Endothelial cell of umbilical vein (primary cell): ENCODE data around the gene ADAMTS14. TPM values are rescaled to one million over a fixed set of nuclear protein-coding genes. Genes with fewer than 3 reads are reported as not detected.

Source experiments
- BruUV-seq: library from RNA; stranded (reverse); fragments of 400-500 nt; replicated peaks from 2 replicates; lab custom pipeline; 2021; lab: Mats Ljungman, UMichigan
- CTCF ChIA-PET: fragments of 300-600, 350-600 bp; sonication (Branson Sonifier 250); formaldehyde crosslinking; loops from one replicate; lab custom pipeline; 2021; ENCODE audit warnings: antibody characterized with exemption, inconsistent platforms; lab: Charles Lee
- POLR2A ChIA-PET: fragments of 300-600, 350-600 bp; sonication (Branson Sonifier 250); formaldehyde crosslinking; loops from one replicate; lab custom pipeline; 2021; ENCODE audit warnings: antibody characterized with exemption, inconsistent platforms; lab: Charles Lee
- DNase-seq: peaks from one replicate; pipeline ENCODE4 v3.0.0-alpha.2; 2011; ENCODE audit warnings: low read depth, low spot score
- FAIRE-seq: peaks from 2 replicates; lab custom pipeline; 2011; peaks lifted over from hg19 to GRCh38; lab: Jason Lieb, UNC
- H2AFZ ChIP-seq: 2 replicates; pipeline ENCODE4 v1.6.0; 2012; ENCODE audit warnings: low read depth, low read length, control low read depth, inconsistent platforms
- H3K27ac ChIP-seq: 2 replicates; pipeline ENCODE4 v1.5.1; 2011; ENCODE audit warnings: low read depth, mild to moderate bottlenecking, control low read depth, low read length, moderate library complexity; ENCODE audit not compliant: insufficient read depth
- H3K27me3 ChIP-seq, 2 experiments: 2 replicates each; pipeline versions ENCODE4 v1.6.0 to v1.6.1; 2011; ENCODE audit warnings: low read length in 2 of 2, mixed read lengths in 1 of 2; ENCODE audit not compliant: control insufficient read depth in 2 of 2, insufficient read depth in 2 of 2
- H3K36me3 ChIP-seq, 2 experiments: 2 replicates in 1 of 2; 3 replicates in 1 of 2; pipeline ENCODE4 v1.5.1; 2011; ENCODE audit warnings: low read length in 2 of 2, mild to moderate bottlenecking in 1 of 2, moderate library complexity in 1 of 2; ENCODE audit not compliant: control insufficient read depth in 2 of 2, insufficient read depth in 2 of 2; ENCODE audit errors: extremely low read depth in 1 of 2
- H3K4me1 ChIP-seq: 3 replicates; pipeline ENCODE4 v1.5.1; 2011; ENCODE audit warnings: mild to moderate bottlenecking, low read length; ENCODE audit not compliant: control insufficient read depth, insufficient read depth; ENCODE audit errors: extremely low read depth
- H3K4me2 ChIP-seq: 2 replicates; pipeline ENCODE4 v1.6.1; 2011; ENCODE audit warnings: low read length, control low read depth, mixed read lengths; ENCODE audit not compliant: insufficient read depth
- H3K4me3 ChIP-seq, 3 experiments: fragments of 200-600 bp in 1 of 3; sonication (generic), shearing (Covaris generic) in 1 of 3; replicated peaks in 1 of 3; 2 replicates each; pipeline ENCODE4 v1.5.1; 2011 to 2016; ENCODE audit warnings: control low read depth in 3 of 3, low read length in 3 of 3, mild to moderate bottlenecking in 2 of 3, inconsistent platforms in 1 of 3, low read depth in 1 of 3, moderate library complexity in 1 of 3; ENCODE audit not compliant: insufficient read depth in 1 of 3
- H3K79me2 ChIP-seq: 2 replicates; pipeline ENCODE4 v1.6.0; 2012; ENCODE audit warnings: low read length, inconsistent platforms; ENCODE audit not compliant: control insufficient read depth, insufficient read depth
- H3K9ac ChIP-seq: replicated peaks from 2 replicates; pipeline ENCODE3; 2011; ENCODE audit warnings: low read length, control low read depth; ENCODE audit not compliant: insufficient read depth; ENCODE audit errors: extremely low read depth
- H3K9me1 ChIP-seq: replicated peaks from 3 replicates; pipeline ENCODE4 v1.6.0; 2011; ENCODE audit warnings: mild to moderate bottlenecking, low read length; ENCODE audit not compliant: control insufficient read depth, insufficient read depth; ENCODE audit errors: extremely low read depth
- H3K9me3 ChIP-seq: replicated peaks from 2 replicates; pipeline ENCODE4 v1.5.1; 2012; ENCODE audit warnings: low read length, inconsistent platforms; ENCODE audit not compliant: control insufficient read depth, insufficient read depth
- H4K20me1 ChIP-seq: replicated peaks from 2 replicates; pipeline ENCODE3; 2011; ENCODE audit warnings: mild to moderate bottlenecking, low read length; ENCODE audit not compliant: control insufficient read depth, insufficient read depth; ENCODE audit errors: extremely low read depth
- CTCF ChIP-seq, 2 donors: IDR thresholded peaks; 1 replicate in 1 of 2; 2 replicates in 1 of 2; pipeline ENCODE4 v1.5.1; 2011; ENCODE audit warnings: low read length in 2 of 2, mild to moderate bottlenecking in 2 of 2, moderate library complexity in 2 of 2, control low read depth in 1 of 2, inconsistent platforms in 1 of 2, low read depth in 1 of 2; ENCODE audit not compliant: insufficient read depth in 1 of 2; ENCODE audit errors: extremely low read depth in 1 of 2
- EZH2 ChIP-seq: IDR thresholded peaks from 2 replicates; pipeline ENCODE4 v1.6.1; 2012; ENCODE audit warnings: borderline replicate concordance, low read depth, mild to moderate bottlenecking, moderate library complexity, low read length, inconsistent platforms; ENCODE audit not compliant: severe bottlenecking
- FOS ChIP-seq: IDR thresholded peaks from 2 replicates; pipeline ENCODE4 v1.6.1; 2011; ENCODE audit warnings: mild to moderate bottlenecking, low read length, moderate library complexity, borderline replicate concordance; ENCODE audit not compliant: insufficient read depth
- GATA2 ChIP-seq: IDR thresholded peaks from 2 replicates; pipeline ENCODE4 v1.7.0; 2011; ENCODE audit warnings: low read depth, mild to moderate bottlenecking, moderate library complexity, mixed read lengths, low read length; ENCODE audit not compliant: insufficient read length, insufficient read depth
- JUN ChIP-seq: IDR thresholded peaks from 2 replicates; pipeline ENCODE4 v1.6.1; 2011; ENCODE audit warnings: borderline replicate concordance, low read depth; ENCODE audit not compliant: insufficient read length, insufficient read depth
- MAX ChIP-seq: IDR thresholded peaks from 2 replicates; pipeline ENCODE4 v1.6.1; 2011; ENCODE audit not compliant: insufficient read depth, insufficient read length
- MYC ChIP-seq: IDR thresholded peaks from one replicate; pipeline ENCODE4 v1.6.1; 2011; ENCODE audit warnings: mild to moderate bottlenecking, low read depth, low read length
- POLR2A ChIP-seq: IDR thresholded peaks from 2 replicates; pipeline ENCODE4 v1.6.1; 2012; ENCODE audit warnings: low read depth, mild to moderate bottlenecking, control low read depth, low read length
- POLR2AphosphoS5 ChIP-seq: IDR thresholded peaks from 2 replicates; pipeline ENCODE4 v1.6.1; 2012; ENCODE audit warnings: low read depth, mild to moderate bottlenecking, control low read depth, low read length, moderate library complexity; ENCODE audit not compliant: insufficient read depth
- dilution Hi-C: fragments of 300-500 bp; cut with MboI; formaldehyde crosslinking; loops from one replicate; pipeline ENCODE4 v1.15.0; 2019; ENCODE audit warnings: low sequenced_read_pairs; ENCODE audit not compliant: extremely low pct_ligation_motif_present
- intact Hi-C: fragments of 100-400 bp; cut with micrococcal nuclease; formaldehyde crosslinking; loops from one replicate; pipeline ENCODE4 v1.10.0; 2022
- polyA plus RNA-seq, 4 experiments: library from polyadenylated mRNA; depleted of rRNA in 3 of 4; stranded (reverse) in 3 of 4; unstranded in 1 of 4; fragments of >200 nt; gene quantifications; 2 replicates each; pipeline versions ENCODE4 v1.2.1 to v1.2.3, GENCODE V29; 2011 to 2012; ENCODE audit warnings: missing spikeins in 1 of 4
- total RNA-seq: library from RNA; stranded (reverse); gene quantifications from 2 replicates; pipeline ENCODE4 v1.2.3, GENCODE V29; 2021

ADAMTS14 gene
- total and polyA plus RNA-seq, 2 donors (not counting 3 experiments of a cell fraction or from before 2014, with no cell fraction given): not detected

GRCh38 chr10:70742537-70743429, 70.5 kb downstream of the ADAMTS14 start:
- no peak for TF ChIP-seq POLR2AphosphoS5
- TF ChIP-seq JUN: no peak
- no peak for TF ChIP-seq MAX
- TF ChIP-seq GATA2: no peak
- no peak for TF ChIP-seq POLR2A
- TF ChIP-seq FOS: no peak
- no peak for TF ChIP-seq EZH2
- no peak for TF ChIP-seq MYC
- TF ChIP-seq CTCF (IDR thresholded peaks at IDR 0.05; ENCODE audit: extremely low read depth in 1 of 2, insufficient read depth in 1 of 2, low read depth in 1 of 2, low read length in 2 of 2): no peak
- DNase-seq: peak; percentile 59
- no peak overlapping the region for H3K4me3 ChIP-seq
- intact Hi-C loops: no loop called here
- no peaks in the 10 kb centered on the region for H3K79me2 ChIP-seq
- no peaks in the 10 kb centered on the region for H3K36me3 ChIP-seq
- BruUV-seq: no TSS peak
- FAIRE-seq: peak; percentile 33
- H3K9me1 ChIP-seq: no peaks in the 10 kb centered on the region
- no peak overlapping the region for H3K27ac ChIP-seq
- H4K20me1 ChIP-seq: no peaks in the 10 kb centered on the region
- peaks cover 6% of the 10 kb centered on the region for H3K4me1 ChIP-seq
- H2AFZ ChIP-seq: no peak overlapping the region
- ChIA-PET CTCF (interaction anchor here (0.8 kb wide), 1 partner anchor 281 kb away, joined by 3 read pairs; no protein-coding TSS in a partner anchor), POLR2A (no interaction called here)
- H3K9me3 ChIP-seq: no peaks in the 10 kb centered on the region
- dilution Hi-C loops: no loop called here
- H3K4me2 ChIP-seq: peak overlapping the region; percentile 39
- no peaks in the 10 kb centered on the region for H3K27me3 ChIP-seq
- H3K9ac ChIP-seq: no peak overlapping the region
